SU-DHL-6 (cell line): ENCODE data around the gene AGBL3.

Experiments used
- H2AFZ ChIP-seq: fragments of 200-600 bp; sonication (generic); 2 replicates; pipeline ENCODE4 v1.6.1; 2014; ENCODE audit warnings: low read depth, mild to moderate bottlenecking, moderate library complexity, mixed read lengths, antibody characterized with exemption, low read length; ENCODE audit not compliant: severe bottlenecking
- H3F3A ChIP-seq: fragments of 200-600 bp; shearing (Covaris generic); 2 replicates; pipeline ENCODE4 v1.6.0; 2016; ENCODE audit warnings: antibody characterized with exemption, mild to moderate bottlenecking; ENCODE audit not compliant: insufficient read depth
- H3K27ac ChIP-seq: fragments of 200-600 bp; sonication (generic); 2 replicates; pipeline ENCODE4 v1.5.1; 2016; ENCODE audit warnings: low read depth, mild to moderate bottlenecking, low read length, moderate library complexity, mixed read lengths
- H3K27me3 ChIP-seq: fragments of 200-600 bp; sonication (generic), shearing (Covaris generic); 2 replicates; pipeline ENCODE4 v1.6.0; 2014; ENCODE audit warnings: mild to moderate bottlenecking, low read length
- H3K36me3 ChIP-seq: fragments of 200-600 bp; sonication (generic); 2 replicates; pipeline ENCODE4 v1.6.1; 2014; ENCODE audit warnings: mild to moderate bottlenecking, low read length, mixed read lengths
- H3K4me2 ChIP-seq: fragments of 300-600, 200-600 bp; shearing (Covaris generic), sonication (generic); 2 replicates; pipeline ENCODE4 v1.6.0; 2014; ENCODE audit warnings: low read length, low read depth, mild to moderate bottlenecking; ENCODE audit not compliant: poor library complexity, severe bottlenecking
- H3K4me3 ChIP-seq: fragments of 200-600 bp; sonication (generic); 2 replicates; pipeline ENCODE4 v1.5.1; 2014; ENCODE audit warnings: antibody characterized with exemption, low read length, mild to moderate bottlenecking, mixed read lengths; ENCODE audit not compliant: insufficient read depth, poor library complexity, severe bottlenecking
- H3K79me2 ChIP-seq: fragments of 200-600 bp; sonication (generic); 2 replicates; pipeline ENCODE4 v1.6.1; 2014; ENCODE audit warnings: mild to moderate bottlenecking, low read length, moderate library complexity; ENCODE audit not compliant: insufficient read depth
- H3K9ac ChIP-seq: fragments of 200-600 bp; sonication (generic); 2 replicates; pipeline ENCODE4 v1.7.0; 2014; ENCODE audit warnings: mild to moderate bottlenecking, low read length
- H3K9me2 ChIP-seq: fragments of 200-600 bp; sonication (generic); replicated peaks from 2 replicates; pipeline ENCODE4 v1.6.1; 2014; ENCODE audit warnings: low read length; ENCODE audit not compliant: insufficient read depth
- H3K9me3 ChIP-seq: fragments of 200-600 bp; sonication (generic); 2 replicates; pipeline ENCODE4 v1.6.1; 2014; ENCODE audit warnings: low read length, mixed read lengths; ENCODE audit not compliant: insufficient read depth
- H4K20me1 ChIP-seq: fragments of 200-600 bp; sonication (generic); 2 replicates; pipeline ENCODE4 v1.6.1; 2014; ENCODE audit warnings: low read depth, mild to moderate bottlenecking, antibody characterized with exemption, low read length, moderate library complexity, mixed read lengths
- CTCF ChIP-seq: fragments of 200-600 bp; sonication (generic); IDR thresholded peaks from one replicate; pipeline ENCODE4 v1.5.1; 2017; ENCODE audit warnings: antibody characterized with exemption, mild to moderate bottlenecking, low read length, moderate library complexity; ENCODE audit not compliant: insufficient read depth, poor library complexity, severe bottlenecking
- EZH2phosphoT487 ChIP-seq: fragments of 200-600 bp; sonication (generic), shearing (Covaris generic); conservative IDR thresholded peaks from 2 replicates; pipeline ENCODE4 v1.6.1; 2018; ENCODE audit warnings: mild to moderate bottlenecking, antibody characterized with exemption, low read length, moderate library complexity, mixed read lengths

AGBL3 gene

GRCh38 chr7:135160098-135160857 is 174.0 kb downstream of the AGBL3 start:
- no peaks in the 10 kb centered on the region for H3K79me2 ChIP-seq
- no peaks in the 10 kb centered on the region for H3K9me2 ChIP-seq
- peak overlapping the region; percentile 24 for H3K4me3 ChIP-seq
- no peaks in the 10 kb centered on the region for H4K20me1 ChIP-seq
- peak overlapping the region; percentile 32 for H2AFZ ChIP-seq
- H3K4me2 ChIP-seq: peak overlapping the region; percentile 53
- H3K27ac ChIP-seq: peak overlapping the region; percentile 75
- peaks cover 3% of the 10 kb centered on the region; the same call in 1 of the 2 replicates for H3K36me3 ChIP-seq
- H3K9ac ChIP-seq: peak overlapping the region; percentile 49
- peaks cover 3% of the 10 kb centered on the region; the same call in 1 of the 2 replicates for H3F3A ChIP-seq
- H3K9me3 ChIP-seq: no peaks in the 10 kb centered on the region; the same call in 1 of the 2 replicates
- no peaks in the 10 kb centered on the region for H3K27me3 ChIP-seq
- TF ChIP-seq EZH2phosphoT487: no peak
- TF ChIP-seq CTCF: no peak

GRCh38 chr7:135160858-135161653 is 174.7 kb downstream of the AGBL3 start:
- Histone ChIP-seq H2AFZ (peak overlapping the region; percentile 32), H3K9me3 (no peaks in the 10 kb centered on the region; the same call in 1 of the 2 replicates), H3F3A (peaks cover 3% of the 10 kb centered on the region; the same call in 1 of the 2 replicates), H3K4me2 (peak overlapping the region; percentile 53), H3K27ac (peak overlapping the region; percentile 75), H3K9ac (peak overlapping the region; percentile 49), H3K27me3 (no peaks in the 10 kb centered on the region), H3K79me2 (no peaks in the 10 kb centered on the region), H3K4me3 (peak overlapping the region; percentile 24), H4K20me1 (no peaks in the 10 kb centered on the region), H3K9me2 (no peaks in the 10 kb centered on the region), H3K36me3 (peaks cover 3% of the 10 kb centered on the region; the same call in 1 of the 2 replicates)
- no peak for TF ChIP-seq CTCF
- no peak for TF ChIP-seq EZH2phosphoT487

GRCh38 chr7:135161669-135162068 is 175.4 kb downstream of the AGBL3 start:
- no peak overlapping the region for H2AFZ ChIP-seq
- TF ChIP-seq EZH2phosphoT487: no peak
- TF ChIP-seq CTCF: no peak
- H3K4me2 ChIP-seq: peak overlapping the region; percentile 53
- H3K4me3 ChIP-seq: no peak overlapping the region
- peak overlapping the region; percentile 49; the same call in 1 of the 2 replicates for H3K9ac ChIP-seq
- no peaks in the 10 kb centered on the region for H4K20me1 ChIP-seq
- peaks cover 3% of the 10 kb centered on the region; the same call in 1 of the 2 replicates for H3K36me3 ChIP-seq
- peaks cover 3% of the 10 kb centered on the region; the same call in 1 of the 2 replicates for H3F3A ChIP-seq
- H3K79me2 ChIP-seq: no peaks in the 10 kb centered on the region
- no peaks in the 10 kb centered on the region for H3K9me2 ChIP-seq
- no peaks in the 10 kb centered on the region for H3K27me3 ChIP-seq
- H3K9me3 ChIP-seq: no peaks in the 10 kb centered on the region; the same call in 1 of the 2 replicates
- H3K27ac ChIP-seq: peak overlapping the region; percentile 75
